Measurements from ENCODE around the gene NNMT.

GRCh38 chr11:114276077-114276476 lies 20.1 kb upstream of the NNMT start:
- no peak for TF ChIP-seq POLR2A (IDR thresholded peaks at IDR 0.05)
- TF ChIP-seq CTCF (IDR thresholded peaks at IDR 0.05 in 8 of 11, conservative IDR thresholded peaks at IDR 0.05 in 3 of 11) = no peak
- no peak for TF ChIP-seq POLR2AphosphoS5 (IDR thresholded peaks at IDR 0.05)

All from spleen (tissue), 7 donors.